Choroid plexus epithelial cell (primary cell): ENCODE measurements around the gene P2RY6.

ENCODE experiments used
- DNase-seq: peaks from one replicate; pipeline ENCODE4 v3.0.0-alpha.2; 2010; ENCODE audit warnings: low read depth
- H3K4me3 ChIP-seq: 2 replicates; pipeline ENCODE4 v1.5.1; 2011; ENCODE audit warnings: low read depth, mild to moderate bottlenecking, control low read depth, low read length, moderate library complexity
- TF ChIP-seq, protein P1 (sequence below): conservative IDR thresholded peaks from 2 replicates; pipeline ENCODE4 v1.5.1; 2011; ENCODE audit warnings: low read depth, mild to moderate bottlenecking, control low read depth, inconsistent platforms, low read length, moderate library complexity

Gene P2RY6

GRCh38 chr11:73288873-73289707, 17.0 kb downstream of the P2RY6 start:
- peak overlapping the region; percentile 36 for H3K4me3 ChIP-seq
- TF ChIP-seq, protein P1, sequence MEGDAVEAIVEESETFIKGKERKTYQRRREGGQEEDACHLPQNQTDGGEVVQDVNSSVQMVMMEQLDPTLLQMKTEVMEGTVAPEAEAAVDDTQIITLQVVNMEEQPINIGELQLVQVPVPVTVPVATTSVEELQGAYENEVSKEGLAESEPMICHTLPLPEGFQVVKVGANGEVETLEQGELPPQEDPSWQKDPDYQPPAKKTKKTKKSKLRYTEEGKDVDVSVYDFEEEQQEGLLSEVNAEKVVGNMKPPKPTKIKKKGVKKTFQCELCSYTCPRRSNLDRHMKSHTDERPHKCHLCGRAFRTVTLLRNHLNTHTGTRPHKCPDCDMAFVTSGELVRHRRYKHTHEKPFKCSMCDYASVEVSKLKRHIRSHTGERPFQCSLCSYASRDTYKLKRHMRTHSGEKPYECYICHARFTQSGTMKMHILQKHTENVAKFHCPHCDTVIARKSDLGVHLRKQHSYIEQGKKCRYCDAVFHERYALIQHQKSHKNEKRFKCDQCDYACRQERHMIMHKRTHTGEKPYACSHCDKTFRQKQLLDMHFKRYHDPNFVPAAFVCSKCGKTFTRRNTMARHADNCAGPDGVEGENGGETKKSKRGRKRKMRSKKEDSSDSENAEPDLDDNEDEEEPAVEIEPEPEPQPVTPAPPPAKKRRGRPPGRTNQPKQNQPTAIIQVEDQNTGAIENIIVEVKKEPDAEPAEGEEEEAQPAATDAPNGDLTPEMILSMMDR, result peak; percentile 98
- peak; percentile 76 for DNase-seq

DNA sequence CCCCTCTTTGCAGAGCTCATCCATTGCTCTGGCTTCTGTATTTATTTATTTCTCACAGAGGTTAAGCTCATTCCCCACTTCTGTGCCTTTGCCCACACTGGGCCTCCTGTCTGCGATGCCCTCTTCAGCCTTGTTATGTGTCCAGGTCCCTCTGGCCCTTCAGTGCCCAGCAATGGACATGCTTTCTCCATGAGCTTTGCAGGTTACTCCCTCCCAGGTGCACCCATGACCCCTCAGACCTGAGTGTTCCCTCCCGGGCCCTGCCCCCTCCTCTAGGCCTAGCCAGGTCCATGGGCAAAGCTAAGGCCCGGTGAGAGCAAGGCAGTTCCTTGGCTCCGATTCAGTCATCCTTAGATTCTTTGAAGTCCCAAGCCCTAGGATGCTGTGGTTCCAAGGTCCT, 18.4 kb downstream of the P2RY6 start:
- no peak overlapping the region for H3K4me3 ChIP-seq
- TF ChIP-seq, protein P1, result no peak
- DNase-seq, result no peak

DNA sequence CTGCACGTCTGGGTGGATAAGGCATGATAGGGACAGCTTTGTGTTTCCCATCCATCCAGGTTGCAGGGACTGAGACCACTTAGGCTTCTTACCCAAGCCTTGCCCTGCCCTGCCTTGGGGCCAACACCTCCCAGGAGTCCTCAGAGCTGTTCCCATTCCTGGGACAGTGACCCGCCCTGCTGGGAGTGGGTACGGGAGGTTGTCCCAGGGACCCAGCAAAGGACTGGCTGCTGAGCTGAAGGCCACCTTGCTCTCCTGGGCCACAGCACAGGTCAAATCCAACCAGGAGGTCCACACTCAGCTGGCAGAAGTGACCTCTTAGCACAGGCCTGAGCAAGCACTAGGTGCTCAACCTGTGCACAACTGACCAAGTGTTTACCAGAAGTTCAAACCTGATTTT, 19.1 kb downstream of the P2RY6 start:
- H3K4me3 ChIP-seq, result no peak overlapping the region
- DNase-seq, result no peak
- TF ChIP-seq, protein P1, result no peak

GRCh38 chr11:73291781-73292524, 19.8 kb downstream of the P2RY6 start:
- TF ChIP-seq, protein P1, result no peak
- DNase-seq, result peak; percentile 43
- no peak overlapping the region for H3K4me3 ChIP-seq

- TF ChIP-seq, protein P1, result no peak
- DNase-seq, result no peak
Observed at GRCh38 chr11:73292525-73292894, 20.4 kb downstream of the P2RY6 start.

DNA sequence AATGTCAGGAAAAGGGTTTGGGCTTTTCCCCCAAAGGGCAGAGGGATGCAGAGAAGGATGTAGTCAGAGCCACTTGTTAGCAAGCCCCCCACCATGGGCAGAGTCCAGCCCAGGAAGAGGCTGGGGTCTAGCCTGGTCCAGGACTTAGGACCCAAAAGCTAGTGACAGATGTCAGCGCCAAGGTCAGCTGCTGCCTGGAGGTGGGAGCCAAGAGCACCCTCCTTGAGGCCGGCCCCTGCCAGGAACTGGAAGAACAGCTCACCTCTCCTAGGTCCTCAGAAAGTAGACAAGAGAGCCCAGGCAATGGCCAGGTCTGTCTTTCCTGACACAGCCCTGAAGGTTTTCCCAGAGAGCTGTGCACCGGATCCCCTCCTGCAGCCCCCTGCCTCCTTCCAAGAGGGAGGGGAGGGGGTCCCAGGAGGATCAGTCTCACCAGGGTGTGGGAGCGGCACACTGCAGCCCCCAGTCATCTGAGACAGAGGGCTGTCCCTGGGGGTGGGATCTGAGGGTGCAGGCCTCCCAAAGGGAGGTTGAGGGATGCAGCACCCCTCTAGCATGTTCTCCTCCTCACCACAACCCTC, 21.3 kb downstream of the P2RY6 start:
- H3K4me3 ChIP-seq, result no peak overlapping the region
- DNase-seq, result no peak
- TF ChIP-seq, protein P1, result no peak

More at GRCh38 chr11:73292525-73292894, 20.4 kb downstream of the P2RY6 start:
- no peak overlapping the region for H3K4me3 ChIP-seq
